Body of pancreas (tissue), 4 donors: ENCODE measurements around the gene ADAP2. TPM values are rescaled to one million over a fixed set of nuclear protein-coding genes. Genes with fewer than 3 reads are reported as not detected.
A peak's percentile ranks its signal among the peaks of the same experiment; 100 is the strongest.

Experiments used
- ATAC-seq: fragments of 150-250 bp; one replicate; pipeline ENCODE4 v1.9.1; 2016
- DNase-seq, 4 donors: peaks; one replicate each; pipeline ENCODE4 v3.0.0-alpha.2; 2019
- H3K27ac ChIP-seq, 4 donors: fragments of 200-600 bp; sonication (generic); 1 replicate in 3 of 4; 2 replicates in 1 of 4; pipeline versions ENCODE4 v1.5.1 to v1.6.1; 2016 to 2019; ENCODE audit warnings: mild to moderate bottlenecking in 1 of 4, mixed read lengths in 1 of 4, moderate library complexity in 1 of 4
- H3K27me3 ChIP-seq, 2 donors: fragments of 200-600 bp; sonication (generic); one replicate each; pipeline ENCODE4 v1.6.0; 2016; ENCODE audit warnings: mild to moderate bottlenecking in 1 of 2
- H3K36me3 ChIP-seq, 2 donors: fragments of 200-600 bp; sonication (generic); replicated peaks in 1 of 2; 2 replicates each; pipeline ENCODE4 v1.5.1; 2016; ENCODE audit warnings: low read depth in 2 of 2; ENCODE audit not compliant: insufficient read depth in 1 of 2
- H3K4me1 ChIP-seq: fragments of 200-600 bp; sonication (generic); one replicate; pipeline ENCODE4 v1.6.0; 2016
- H3K4me3 ChIP-seq, 2 donors: fragments of 200-600 bp; sonication (generic); 1 replicate in 1 of 2; 2 replicates in 1 of 2; pipeline ENCODE4 v1.5.1; 2016 to 2019
- H3K9me3 ChIP-seq, 3 donors: fragments of 200-600 bp; sonication (generic); 1 replicate in 2 of 3; 2 replicates in 1 of 3; pipeline ENCODE4 v1.5.1; 2016
- CTCF ChIP-seq, 7 experiments: fragments of 450-650 bp in 4 of 7; fragments of 200-600 bp in 3 of 7; sonication (generic) in 3 of 7; IDR thresholded peaks; one replicate each; pipeline ENCODE4 v1.5.1; 2016 to 2019; ENCODE audit warnings: antibody characterized with exemption in 7 of 7
- POLR2A ChIP-seq, 3 donors: fragments of 450-650 bp; IDR thresholded peaks; one replicate each; pipeline ENCODE4 v1.6.1; 2016; ENCODE audit warnings: antibody characterized with exemption in 3 of 3, mild to moderate bottlenecking in 2 of 3
- WGBS, 2 donors: methylation state at CpG; one replicate each; pipeline ENCODE4 v1.1.5; 2017; 5-methylcytosine and 5-hydroxymethylcytosine counted together
- intact Hi-C: fragments of 100-400 bp; cut with DNase I; formaldehyde crosslinking; loops from one replicate; pipeline ENCODE4 v1.15.1; 2023
- total RNA-seq, 2 donors: library from RNA; depleted of rRNA; stranded (reverse); fragments of >200 nt; gene quantifications; one replicate each; pipeline ENCODE4 v1.1.0, GENCODE V29; 2016

Gene ADAP2
- total RNA-seq, 2 donors from 2014 or later, result 13.7 to 14.8 TPM

- ATAC-seq, result no peak
- intact Hi-C loops, result no loop called here
- H3K4me3 ChIP-seq, result no peak overlapping the region
- TF ChIP-seq POLR2A (IDR thresholded peaks at IDR 0.05) (no peak), CTCF (IDR thresholded peaks at IDR 0.05) (no peak)
- no peaks in the 10 kb centered on the region for H3K36me3 ChIP-seq
- peaks cover 19% of the 10 kb centered on the region for H3K4me1 ChIP-seq
- H3K9me3 ChIP-seq, result no peaks in the 10 kb centered on the region
- no peak overlapping the region for H3K27ac ChIP-seq
- H3K27me3 ChIP-seq, result no peaks in the 10 kb centered on the region
- DNase-seq, result no peak
These were observed 4.7 kb upstream of the ADAP2 start for GRCh38 chr17:30917050-30917449.

- H3K9me3 ChIP-seq, result no peaks in the 10 kb centered on the region
- TF ChIP-seq CTCF (IDR thresholded peaks at IDR 0.05), result no peak
- TF ChIP-seq POLR2A (IDR thresholded peaks at IDR 0.05), result no peak
- H3K36me3 ChIP-seq, result no peaks in the 10 kb centered on the region
- H3K4me3 ChIP-seq, result no peak overlapping the region
- ATAC-seq, result no peak
- peaks cover 26% of the 10 kb centered on the region for H3K4me1 ChIP-seq
- no peaks in the 10 kb centered on the region for H3K27me3 ChIP-seq
- WGBS, 2 donors, result 68 to 80% methylated on average over 4 of the region's 4 CpGs
- no peak overlapping the region for H3K27ac ChIP-seq
- intact Hi-C loops, result no loop called here
- no peak for DNase-seq
These were observed 1.5 kb upstream of the ADAP2 start for GRCh38 chr17:30920282-30920681.

DNA sequence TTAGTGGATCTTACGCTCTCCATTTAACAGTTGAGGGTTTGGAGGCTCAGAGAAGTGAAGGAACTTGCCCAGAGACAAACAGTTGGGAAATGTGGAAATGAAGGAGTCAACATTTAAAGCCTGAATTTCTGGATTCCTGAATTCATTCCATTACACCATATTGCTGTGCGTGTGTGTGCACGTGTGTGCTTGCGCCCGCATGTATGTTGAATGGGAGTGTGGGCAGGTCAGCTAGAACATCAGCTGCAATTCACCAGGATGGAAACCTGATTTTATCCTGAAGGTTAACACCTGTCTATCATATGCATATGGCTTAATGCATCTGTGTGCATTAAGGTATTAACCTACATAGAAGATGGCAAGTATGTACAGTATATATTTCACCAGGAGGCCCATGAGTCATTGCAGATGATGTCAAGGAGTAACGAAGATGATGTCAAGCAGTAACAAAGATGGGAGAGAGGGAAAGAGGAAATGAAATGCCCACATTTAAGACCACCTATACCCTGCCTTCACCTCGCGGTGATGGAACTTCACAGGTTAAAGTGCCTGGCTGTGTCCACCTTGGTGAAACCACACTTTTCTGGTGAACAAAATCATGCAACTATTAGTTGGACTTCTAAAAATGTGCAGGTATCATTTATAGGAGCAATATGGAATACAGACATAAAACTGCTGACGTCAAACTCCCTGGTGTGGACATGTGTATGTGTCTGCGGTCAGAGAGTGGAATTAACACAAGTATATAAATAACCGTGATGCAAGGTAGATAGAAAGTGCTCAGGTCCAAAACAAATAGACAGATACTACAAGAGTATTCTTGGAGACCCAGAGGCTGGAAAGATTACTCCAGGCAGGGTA is 832 bp upstream of the ADAP2 start:
- Histone ChIP-seq H3K36me3 (no peaks in the 10 kb centered on the region), H3K9me3 (no peaks in the 10 kb centered on the region), H3K4me1 (peaks cover 22% of the 10 kb centered on the region), H3K27me3 (no peaks in the 10 kb centered on the region), H3K4me3 (no peak overlapping the region), H3K27ac (no peak overlapping the region)
- no peak for DNase-seq
- ATAC-seq, result no peak
- TF ChIP-seq CTCF (IDR thresholded peaks at IDR 0.05) (no peak), POLR2A (IDR thresholded peaks at IDR 0.05) (no peak)
- intact Hi-C loops, result no loop called here
- WGBS, 2 donors, result 67% methylated on average over 11 of the region's 11 CpGs

DNA sequence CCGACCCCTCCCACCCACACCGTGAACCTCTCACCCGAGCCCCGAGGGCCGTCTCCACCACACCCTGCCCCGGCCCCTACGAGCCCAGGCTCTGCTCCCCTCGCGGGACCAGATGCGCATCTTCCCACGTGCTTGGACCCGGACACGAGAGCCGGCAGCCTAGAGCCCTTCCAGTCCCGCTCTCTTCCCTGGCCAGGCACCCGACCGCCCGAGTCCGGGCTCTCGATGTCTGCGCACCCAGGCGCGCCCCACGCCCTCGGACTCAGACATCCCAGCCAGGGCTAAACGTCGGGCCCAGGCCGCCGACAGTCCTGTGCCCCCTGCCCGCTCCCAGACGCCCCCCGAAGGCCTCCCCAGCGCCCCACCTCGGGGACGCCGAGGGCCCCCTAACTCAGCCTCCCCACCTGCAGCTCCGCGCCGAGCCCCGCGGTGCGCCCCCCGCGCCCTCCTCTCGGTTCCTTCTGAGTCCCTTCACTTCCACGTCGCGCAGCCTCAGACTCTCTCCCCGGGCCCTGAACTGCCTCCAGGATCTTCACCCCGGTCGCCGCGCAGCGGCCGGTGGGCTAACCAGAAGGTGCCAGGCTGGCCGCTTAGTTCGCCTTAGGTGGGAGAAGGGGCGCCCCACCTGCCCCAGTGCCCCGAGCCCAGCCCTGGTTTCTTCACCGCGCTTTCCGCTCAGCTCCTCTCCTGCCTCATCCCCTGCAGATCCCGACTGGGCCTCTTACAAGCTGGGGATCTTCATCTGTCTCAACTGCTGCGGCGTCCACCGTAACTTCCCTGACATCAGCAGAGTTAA is 688 bp downstream of the ADAP2 start:
- Histone ChIP-seq H3K27ac (peak overlapping the region in 1 of 4 donors; percentile 39), H3K4me1 (peaks cover 17% of the 10 kb centered on the region), H3K36me3 (no peaks in the 10 kb centered on the region), H3K4me3 (peak overlapping the region in 1 of 2 donors; percentile 41), H3K27me3 (no peaks in the 10 kb centered on the region), H3K9me3 (no peaks in the 10 kb centered on the region)
- TF ChIP-seq POLR2A (IDR thresholded peaks at IDR 0.05) (no peak), CTCF (IDR thresholded peaks at IDR 0.05) (no peak)
- intact Hi-C loops, result no loop called here
- ATAC-seq (no peak), DNase-seq (peak; percentile 15 to 32 (median 17))
- WGBS, 2 donors, result 14 to 30% methylated on average over 28 to 60 of the region's 66 CpGs
